Panc1 (cell line): ENCODE data around the gene KRTAP16-1.

ENCODE experiments used
- CTCF ChIP-seq: fragments of 450-650 bp; IDR thresholded peaks from 2 replicates; pipeline ENCODE4 v1.5.1; 2017; ENCODE audit warnings: mild to moderate bottlenecking
- POLR2AphosphoS5 ChIP-seq: IDR thresholded peaks from 2 replicates; pipeline ENCODE4 v1.6.1; 2012; ENCODE audit warnings: mild to moderate bottlenecking, low read depth, low read length, moderate library complexity
- REST ChIP-seq, 2 experiments: IDR thresholded peaks; 2 replicates each; pipeline ENCODE4 v1.6.1; 2011 to 2012; ENCODE audit warnings: low read depth in 2 of 2, control low read depth in 1 of 2, low read length in 1 of 2, mild to moderate bottlenecking in 1 of 2, moderate library complexity in 1 of 2; ENCODE audit not compliant: insufficient read depth in 1 of 2
- SIN3A ChIP-seq: IDR thresholded peaks from 2 replicates; pipeline ENCODE4 v1.6.1; 2012; ENCODE audit warnings: low read depth, mild to moderate bottlenecking, low read length, moderate library complexity, borderline replicate concordance; ENCODE audit not compliant: insufficient read depth

- TF ChIP-seq CTCF (no peak), REST (IDR thresholded peaks at IDR 0.05; ENCODE audit: insufficient read depth in 1 of 2, low read depth in 2 of 2, low read length in 1 of 2) (no peak), SIN3A (no peak), POLR2AphosphoS5 (no peak)
Measured at GRCh38 chr17:41263212-41263611, 45.9 kb downstream of the KRTAP16-1 start.
